B cell (primary cell): ENCODE measurements around the gene HSPB6.

Source experiments
- CTCF ChIP-seq: fragments of 200-600 bp; IDR thresholded peaks from one replicate; pipeline ENCODE4 v1.8.0; 2022; ENCODE audit warnings: antibody characterized with exemption, mild to moderate bottlenecking
- EZH2 ChIP-seq: IDR thresholded peaks from 2 replicates; pipeline ENCODE4 v1.6.1; 2012; ENCODE audit warnings: borderline replicate concordance, low read depth, mild to moderate bottlenecking, moderate library complexity, low read length; ENCODE audit not compliant: insufficient read depth, poor library complexity, severe bottlenecking

GRCh38 chr19:35718345-35719041 lies 38.3 kb downstream of the HSPB6 start:
- no peak for TF ChIP-seq CTCF
- no peak for TF ChIP-seq EZH2
